C4-2B (cell line): Measurements from ENCODE around the gene ATF7IP.

ENCODE experiments used
- CTCF ChIP-seq: fragments of 450-650 bp; conservative IDR thresholded peaks from 2 replicates; pipeline ENCODE4 v1.5.1; 2017; ENCODE audit warnings: mild to moderate bottlenecking
- ZFX ChIP-seq: fragments of 450-650 bp; IDR thresholded peaks from 2 replicates; pipeline ENCODE4 v1.6.1; 2017

- TF ChIP-seq CTCF (no peak), ZFX (no peak)
Observed at GRCh38 chr12:14547571-14547970, 182.1 kb downstream of the ATF7IP start.
